IMR-90 (cell line): ENCODE data around the gene MICU1. TPM values are rescaled to one million over a fixed set of nuclear protein-coding genes. Genes with fewer than 3 reads are reported as not detected.

Source experiments
- ATAC-seq: fragments of 200-7000 bp; cut with Tn5 transposase; 2 replicates; pipeline ENCODE4 v1.9.1; 2020; ENCODE audit warnings: low read depth, mild to moderate bottlenecking, moderate library complexity
- BruUV-seq: library from RNA; stranded (reverse); fragments of 400-500 nt; replicated peaks from 2 replicates; lab custom pipeline; 2021; lab: Mats Ljungman, UMichigan
- CTCF ChIA-PET: fragments of 300-600 bp; formaldehyde crosslinking; extraction: SDS; loops from one replicate; lab custom pipeline; 2021; ENCODE audit warnings: antibody characterized with exemption; lab: Yijun Ruan, JAX
- POLR2A ChIA-PET: fragments of 300-600 bp; sonication (Branson Sonifier 250); formaldehyde crosslinking; loops from one replicate; lab custom pipeline; 2022; ENCODE audit warnings: antibody characterized with exemption; ENCODE audit not compliant: unreplicated experiment; lab: Charles Lee
- DNase-seq: peaks from one replicate; pipeline ENCODE4 v3.0.0; 2013
- H2AFZ ChIP-seq: replicated peaks from 2 replicates; pipeline ENCODE3; 2013; ENCODE audit warnings: low read length, mild to moderate bottlenecking; ENCODE audit not compliant: poor library complexity
- H2AK5ac ChIP-seq: 2 replicates; pipeline ENCODE4 v1.6.1; 2013; ENCODE audit warnings: low read depth, low read length, inconsistent platforms
- H2AK9ac ChIP-seq: replicated peaks from 2 replicates; pipeline ENCODE3; 2013; ENCODE audit warnings: mild to moderate bottlenecking, low read depth, low read length, moderate library complexity; ENCODE audit not compliant: poor library complexity
- H2BK120ac ChIP-seq: 2 replicates; pipeline ENCODE4 v1.6.1; 2013; ENCODE audit warnings: low read depth, low read length, inconsistent platforms
- H2BK15ac ChIP-seq: 3 replicates; pipeline ENCODE4 v1.6.1; 2013; ENCODE audit warnings: low read depth, low read length, inconsistent platforms
- H2BK20ac ChIP-seq: 2 replicates; pipeline ENCODE4 v1.6.1; 2013; ENCODE audit warnings: low read depth, mild to moderate bottlenecking, inconsistent platforms, low read length, moderate library complexity
- H2BK5ac ChIP-seq: 2 replicates; pipeline ENCODE4 v1.6.1; 2013; ENCODE audit warnings: mild to moderate bottlenecking, low read depth, low read length, inconsistent platforms; ENCODE audit not compliant: poor library complexity, severe bottlenecking
- H3K14ac ChIP-seq: replicated peaks from 2 replicates; pipeline ENCODE4 v1.6.1; 2013; ENCODE audit warnings: low read depth, low read length, inconsistent platforms
- H3K18ac ChIP-seq: 2 replicates; pipeline ENCODE4 v1.6.1; 2013; ENCODE audit warnings: low read depth, low read length, control low read depth
- H3K23ac ChIP-seq: 2 replicates; pipeline ENCODE4 v1.6.1; 2013; ENCODE audit warnings: low read depth, low read length, inconsistent platforms
- H3K27ac ChIP-seq: 2 replicates; pipeline ENCODE4 v1.5.1; 2013; ENCODE audit warnings: mild to moderate bottlenecking, control low read depth, low read length; ENCODE audit not compliant: insufficient read depth
- H3K27me3 ChIP-seq: 2 replicates; pipeline ENCODE4 v1.6.1; 2013; ENCODE audit warnings: low read length; ENCODE audit not compliant: control insufficient read depth, insufficient read depth
- H3K36me3 ChIP-seq: 2 replicates; pipeline ENCODE4 v1.6.1; 2013; ENCODE audit warnings: low read length, mixed read lengths; ENCODE audit not compliant: control insufficient read depth, insufficient read depth
- H3K4ac ChIP-seq: 2 replicates; pipeline ENCODE4 v1.6.1; 2013; ENCODE audit warnings: low read depth, low read length, inconsistent platforms
- H3K4me1 ChIP-seq: 2 replicates; pipeline ENCODE4 v1.6.1; 2013; ENCODE audit warnings: low read length, mixed read lengths; ENCODE audit not compliant: control insufficient read depth, insufficient read depth
- H3K4me2 ChIP-seq: 2 replicates; pipeline ENCODE4 v1.6.1; 2013; ENCODE audit warnings: low read depth, mild to moderate bottlenecking, control low read depth, low read length, moderate library complexity
- H3K4me3 ChIP-seq: 2 replicates; pipeline ENCODE4 v1.5.1; 2013; ENCODE audit warnings: low read depth, mild to moderate bottlenecking, control low read depth, low read length, moderate library complexity; ENCODE audit not compliant: insufficient read depth
- H3K56ac ChIP-seq: 2 replicates; pipeline ENCODE4 v1.6.1; 2013; ENCODE audit warnings: low read length, inconsistent platforms; ENCODE audit not compliant: insufficient read depth; ENCODE audit errors: extremely low read depth
- H3K79me1 ChIP-seq, 2 experiments: 2 replicates each; pipeline ENCODE4 v1.6.1; 2013; ENCODE audit warnings: low read length in 2 of 2, inconsistent platforms in 1 of 2, low read depth in 1 of 2
- H3K9ac ChIP-seq: 2 replicates; pipeline ENCODE4 v1.6.1; 2013; ENCODE audit warnings: low read depth, low read length, control low read depth
- H3K9me1 ChIP-seq: 2 replicates; pipeline ENCODE4 v1.6.1; 2013; ENCODE audit warnings: low read length, inconsistent platforms; ENCODE audit not compliant: insufficient read depth
- H3K9me3 ChIP-seq: 2 replicates; pipeline ENCODE4 v1.6.1; 2013; ENCODE audit warnings: low read length; ENCODE audit not compliant: control insufficient read depth, insufficient read depth
- H4K20me1 ChIP-seq: 2 replicates; pipeline ENCODE4 v1.6.1; 2013; ENCODE audit warnings: low read length, inconsistent platforms; ENCODE audit not compliant: insufficient read depth
- H4K5ac ChIP-seq: 2 replicates; pipeline ENCODE4 v1.6.1; 2013; ENCODE audit warnings: mild to moderate bottlenecking, low read depth, low read length, control low read depth
- H4K8ac ChIP-seq, 2 experiments: 2 replicates each; pipeline ENCODE4 v1.6.1; 2013; ENCODE audit warnings: low read depth in 2 of 2, low read length in 2 of 2, control low read depth in 1 of 2, inconsistent platforms in 1 of 2
- H4K91ac ChIP-seq: 2 replicates; pipeline ENCODE4 v1.6.1; 2013; ENCODE audit warnings: low read depth, low read length, inconsistent platforms; ENCODE audit not compliant: insufficient read depth
- FOS ChIP-seq: fragments of 150-350 bp; IDR thresholded peaks from 2 replicates; pipeline ENCODE4 v1.6.1; 2016; ENCODE audit warnings: low read depth, low read length
- MAFK ChIP-seq: IDR thresholded peaks from 2 replicates; pipeline ENCODE4 v1.6.1; 2012; ENCODE audit warnings: low read depth, low read length, improper control_type of control experiment
- MXI1 ChIP-seq: IDR thresholded peaks from 2 replicates; pipeline ENCODE4 v1.6.1; 2012; ENCODE audit warnings: low read depth, mild to moderate bottlenecking, low read length, moderate library complexity, borderline replicate concordance
- RCOR1 ChIP-seq: IDR thresholded peaks from 2 replicates; pipeline ENCODE4 v1.6.1; 2012; ENCODE audit warnings: mild to moderate bottlenecking, low read length, improper control_type of control experiment; ENCODE audit not compliant: insufficient replicate concordance
- WGBS, 2 experiments: methylation state at CpG; one replicate each; pipeline versions ENCODE4 v1.1.5 to v1.1.7; 2013; ENCODE audit warnings: missing lambda C conversion rate in 2 of 2; ENCODE audit not compliant: insufficient read length in 1 of 2; ENCODE audit errors: extremely low coverage in 2 of 2; 5-methylcytosine and 5-hydroxymethylcytosine counted together
- dilution Hi-C: fragments of 300-500 bp; cut with HindIII; formaldehyde crosslinking; loops from one replicate; pipeline ENCODE4 v1.14.3; 2018; ENCODE audit warnings: low sequenced_read_pairs; ENCODE audit not compliant: unreplicated experiment
- in situ Hi-C: fragments of 300-500 bp; cut with MboI; formaldehyde crosslinking; loops from 3 replicates; pipeline ENCODE4 v1.14.3; 2019; ENCODE audit warnings: low sequenced_read_pairs, inconsistent platforms, mixed read lengths
- intact Hi-C: fragments of 100-400 bp; cut with micrococcal nuclease; formaldehyde crosslinking; loops from 2 replicates; pipeline ENCODE4 v1.10.0; 2022
- polyA plus RNA-seq, 3 experiments: library from polyadenylated mRNA; depleted of rRNA; stranded (reverse); fragments of >200 nt; gene quantifications; 2 replicates each; pipeline ENCODE4 v1.2.3, GENCODE V29; 2012; ENCODE audit warnings: low replicate concordance in 1 of 3
- total RNA-seq: library from RNA; depleted of rRNA; stranded (reverse); fragments of >200 nt; gene quantifications from 2 replicates; pipeline ENCODE4 v1.2.3, GENCODE V29; 2012

The MICU1 gene
- total and polyA plus RNA-seq, 2 of the 4 experiments (the other 2 are of a cell fraction): 43.6 to 44.7 TPM

DNA sequence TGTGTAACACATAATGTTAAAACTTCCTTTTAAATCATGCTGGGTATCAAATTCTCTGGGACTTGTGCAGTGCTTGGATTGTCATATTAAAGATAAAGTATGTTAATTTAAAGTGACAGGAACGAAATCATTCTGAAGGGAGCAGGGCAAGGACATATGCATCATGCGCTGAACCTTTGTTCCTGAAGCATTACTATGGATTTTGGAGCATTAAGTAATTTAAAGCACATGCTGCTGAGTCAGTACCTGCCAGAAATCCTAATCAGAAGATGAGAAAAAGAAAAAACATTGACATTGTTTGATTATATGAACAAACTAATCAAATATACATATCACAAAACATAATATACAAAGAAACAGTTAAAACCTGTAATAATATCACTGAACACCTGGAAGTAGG is 101.4 kb downstream of the MICU1 start:
- POLR2A ChIA-PET: no interaction called here
- CTCF ChIA-PET: no interaction called here

More for the DNA sequence above, 101.4 kb downstream of the MICU1 start:
- no peak overlapping the region for H2AK5ac ChIP-seq
- 0 out of 2 replicates have a peak, but pooled peaks cover 3% of the 10 kb centered on the region for H3K4me1 ChIP-seq
- no peak overlapping the region for H3K27ac ChIP-seq
- no TSS peak for BruUV-seq
- 80% methylated on average over 1 of the region's 2 CpGs; no CpG with 5 or more reads in 1 of the 2 experiments for WGBS, 2 experiments
- no peaks in the 10 kb centered on the region for H3K27me3 ChIP-seq
- no peak overlapping the region for H2BK5ac ChIP-seq
- H3K56ac ChIP-seq: no peak overlapping the region
- H2BK20ac ChIP-seq: no peak overlapping the region
- H2AK9ac ChIP-seq: no peak overlapping the region
- no peaks in the 10 kb centered on the region for H3K9me1 ChIP-seq
- no peak overlapping the region for H3K9ac ChIP-seq
- H3K36me3 ChIP-seq: no peaks in the 10 kb centered on the region
- H3K4me3 ChIP-seq: no peak overlapping the region
- no peak for DNase-seq
- H3K14ac ChIP-seq: no peak overlapping the region
- no peak overlapping the region for H2AFZ ChIP-seq
- no peaks in the 10 kb centered on the region for H3K9me3 ChIP-seq
- no peak overlapping the region for H3K18ac ChIP-seq
- H3K79me1 ChIP-seq: no peaks in the 10 kb centered on the region
- no peak overlapping the region for H4K5ac ChIP-seq
- dilution Hi-C loops (no loop called here), in situ Hi-C loops (no loop called here), intact Hi-C loops (no loop called here)
- TF ChIP-seq RCOR1: no peak
- no peak for TF ChIP-seq FOS
- no peak for TF ChIP-seq MAFK
- TF ChIP-seq MXI1: no peak
- H3K4me2 ChIP-seq: no peak overlapping the region
- no peak overlapping the region for H4K8ac ChIP-seq
- no peak overlapping the region for H3K23ac ChIP-seq
- no peaks in the 10 kb centered on the region for H4K20me1 ChIP-seq
- no peak overlapping the region for H3K4ac ChIP-seq
- H2BK15ac ChIP-seq: no peak overlapping the region
- no peak overlapping the region for H2BK120ac ChIP-seq
- no peak overlapping the region for H4K91ac ChIP-seq
- no peak for ATAC-seq
